Measurements from ENCODE around the gene MTG2.

- TF ChIP-seq CTCF (IDR thresholded peaks at IDR 0.05; ENCODE audit: low read length) = no peak
- TF ChIP-seq EZH2phosphoT487 (IDR thresholded peaks at IDR 0.05; ENCODE audit: low read length) = no peak
These were observed 18.7 kb upstream of the MTG2 start for GRCh38 chr20:62163986-62164762.

All from MM.1S (cell line).